WTC11 (cell line): ENCODE measurements around the gene CCDC175. TPM values are rescaled to one million over a fixed set of nuclear protein-coding genes. Genes with fewer than 3 reads are reported as not detected.
A peak's percentile ranks its signal among the peaks of the same experiment; 100 is the strongest.

Source experiments
- ATAC-seq: fragments of 200-7000 bp; cut with Tn5 transposase; 2 replicates; pipeline ENCODE4 v1.10.0; 2021; ENCODE audit warnings: mild to moderate bottlenecking, moderate library complexity
- CTCF ChIA-PET: fragments of 300-600 bp; sonication (Branson Sonifier 250); formaldehyde crosslinking; loops from one replicate; lab custom pipeline; 2021; ENCODE audit warnings: antibody characterized with exemption; lab: Charles Lee
- POLR2A ChIA-PET: fragments of 350-600 bp; sonication (Branson Sonifier 250); formaldehyde crosslinking; loops from one replicate; lab custom pipeline; 2021; ENCODE audit warnings: antibody characterized with exemption; lab: Charles Lee
- DNase-seq: peaks from one replicate; pipeline ENCODE4 v3.0.0; 2021; ENCODE audit warnings: low spot score
- H3K27ac Mint-ChIP-seq: 2 replicates; pipeline ENCODE4 v1.8.0; 2021; ENCODE audit warnings: mixed read lengths
- H3K27me3 Mint-ChIP-seq: 2 replicates; pipeline ENCODE4 v1.8.0; 2021; ENCODE audit warnings: low read depth, mild to moderate bottlenecking, moderate library complexity, mixed read lengths
- H3K36me3 Mint-ChIP-seq: 2 replicates; pipeline ENCODE4 v1.8.0; 2021; ENCODE audit warnings: mixed read lengths
- H3K4me1 Mint-ChIP-seq: 2 replicates; pipeline ENCODE4 v1.8.0; 2022; ENCODE audit warnings: mixed read lengths
- H3K4me3 Mint-ChIP-seq: 2 replicates; pipeline ENCODE4 v1.8.0; 2021; ENCODE audit warnings: mild to moderate bottlenecking, moderate library complexity, mixed read lengths
- H3K9me3 Mint-ChIP-seq: 2 replicates; pipeline ENCODE4 v1.8.0; 2021; ENCODE audit warnings: mixed read lengths
- ARID4B ChIP-seq: sonication (generic); formaldehyde crosslinking; IDR thresholded peaks from 2 replicates; pipeline ENCODE4 v1.8.0; 2023; ENCODE audit warnings: missing genetic modification reagents, mild to moderate bottlenecking, borderline replicate concordance
- CBFB ChIP-seq: sonication (generic); formaldehyde crosslinking; IDR thresholded peaks from 2 replicates; pipeline ENCODE4 v1.8.1; 2022; ENCODE audit warnings: mild to moderate bottlenecking, low read depth, missing genetic modification reagents
- ESRRA ChIP-seq: sonication (generic); formaldehyde crosslinking; IDR thresholded peaks from 2 replicates; pipeline ENCODE4 v1.8.1; 2022; ENCODE audit warnings: mild to moderate bottlenecking, missing genetic modification reagents, borderline replicate concordance
- FOXK1 ChIP-seq: sonication (generic); formaldehyde crosslinking; IDR thresholded peaks from 2 replicates; pipeline ENCODE4 v1.8.0; 2022; ENCODE audit warnings: mild to moderate bottlenecking, moderate library complexity, missing genetic modification reagents
- MLX ChIP-seq: sonication (generic); formaldehyde crosslinking; IDR thresholded peaks from 2 replicates; pipeline ENCODE4 v1.8.1; 2023; ENCODE audit warnings: mild to moderate bottlenecking, missing genetic modification reagents, moderate library complexity
- NFYB ChIP-seq: sonication (generic); formaldehyde crosslinking; conservative IDR thresholded peaks from 2 replicates; pipeline ENCODE4 v1.8.0; 2022; ENCODE audit warnings: low read depth, missing genetic modification reagents
- NR3C1 ChIP-seq: sonication (generic); formaldehyde crosslinking; conservative IDR thresholded peaks from 2 replicates; pipeline ENCODE4 v1.8.1; 2023; ENCODE audit warnings: low read depth, mild to moderate bottlenecking, missing genetic modification reagents
- TEAD1 ChIP-seq: sonication (generic); formaldehyde crosslinking; IDR thresholded peaks from 2 replicates; pipeline ENCODE4 v1.8.0; 2022; ENCODE audit warnings: mild to moderate bottlenecking, missing genetic modification reagents
- ZBTB21 ChIP-seq: sonication (generic); formaldehyde crosslinking; IDR thresholded peaks from 2 replicates; pipeline ENCODE4 v1.8.1; 2023; ENCODE audit warnings: mild to moderate bottlenecking, missing genetic modification reagents, borderline replicate concordance
- total RNA-seq: library from RNA; stranded (reverse); gene quantifications from 3 replicates; pipeline ENCODE4 v1.2.3, GENCODE V29; 2021
- TF ChIP-seq, protein P1 (sequence below): sonication (generic); formaldehyde crosslinking; IDR thresholded peaks from 2 replicates; pipeline ENCODE4 v1.8.1; 2022; ENCODE audit warnings: mild to moderate bottlenecking, moderate library complexity, missing genetic modification reagents
- TF ChIP-seq, protein P2 (sequence below): sonication (generic); formaldehyde crosslinking; IDR thresholded peaks from 2 replicates; pipeline ENCODE4 v1.8.1; 2023; ENCODE audit warnings: mild to moderate bottlenecking, missing genetic modification reagents, borderline replicate concordance
- TF ChIP-seq, protein P3 (sequence below): fragments of 200-600 bp; IDR thresholded peaks from 2 replicates; pipeline ENCODE4 v1.8.0; 2022; ENCODE audit warnings: antibody characterized with exemption
- TF ChIP-seq, protein P4 (sequence below): sonication (generic); formaldehyde crosslinking; IDR thresholded peaks from 2 replicates; pipeline ENCODE4 v1.8.1; 2023; ENCODE audit warnings: mild to moderate bottlenecking, missing genetic modification reagents

Gene CCDC175
- total RNA-seq, 1 experiment from 2014 or later = not detected

GRCh38 chr14:59464486-59465315, 111.9 kb downstream of the CCDC175 start:
- Mint-ChIP-seq H3K27me3 (peaks cover 22% of the 10 kb centered on the region), H3K4me1 (peaks cover 14% of the 10 kb centered on the region), H3K4me3 (peak overlapping the region; percentile 83), H3K9me3 (no peaks in the 10 kb centered on the region), H3K36me3 (no peaks in the 10 kb centered on the region), H3K27ac (no peak overlapping the region)
- TF ChIP-seq, protein P1, sequence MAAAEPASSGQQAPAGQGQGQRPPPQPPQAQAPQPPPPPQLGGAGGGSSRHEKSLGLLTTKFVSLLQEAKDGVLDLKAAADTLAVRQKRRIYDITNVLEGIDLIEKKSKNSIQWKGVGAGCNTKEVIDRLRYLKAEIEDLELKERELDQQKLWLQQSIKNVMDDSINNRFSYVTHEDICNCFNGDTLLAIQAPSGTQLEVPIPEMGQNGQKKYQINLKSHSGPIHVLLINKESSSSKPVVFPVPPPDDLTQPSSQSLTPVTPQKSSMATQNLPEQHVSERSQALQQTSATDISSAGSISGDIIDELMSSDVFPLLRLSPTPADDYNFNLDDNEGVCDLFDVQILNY (CRISPR knock-in tag) = 0 out of 2 replicates have a peak, but pooled peaks have one; percentile 19
- TF ChIP-seq ESRRA (CRISPR knock-in tag) (0 out of 2 replicates have a peak, but pooled peaks have one; percentile 36), NR3C1 (CRISPR knock-in tag) (peak; percentile 41; the same call in 1 of the 2 replicates), MLX (CRISPR knock-in tag) (no peak), CBFB (CRISPR knock-in tag) (0 out of 2 replicates have a peak, but pooled peaks have one; percentile 39)
- TF ChIP-seq, protein P2, sequence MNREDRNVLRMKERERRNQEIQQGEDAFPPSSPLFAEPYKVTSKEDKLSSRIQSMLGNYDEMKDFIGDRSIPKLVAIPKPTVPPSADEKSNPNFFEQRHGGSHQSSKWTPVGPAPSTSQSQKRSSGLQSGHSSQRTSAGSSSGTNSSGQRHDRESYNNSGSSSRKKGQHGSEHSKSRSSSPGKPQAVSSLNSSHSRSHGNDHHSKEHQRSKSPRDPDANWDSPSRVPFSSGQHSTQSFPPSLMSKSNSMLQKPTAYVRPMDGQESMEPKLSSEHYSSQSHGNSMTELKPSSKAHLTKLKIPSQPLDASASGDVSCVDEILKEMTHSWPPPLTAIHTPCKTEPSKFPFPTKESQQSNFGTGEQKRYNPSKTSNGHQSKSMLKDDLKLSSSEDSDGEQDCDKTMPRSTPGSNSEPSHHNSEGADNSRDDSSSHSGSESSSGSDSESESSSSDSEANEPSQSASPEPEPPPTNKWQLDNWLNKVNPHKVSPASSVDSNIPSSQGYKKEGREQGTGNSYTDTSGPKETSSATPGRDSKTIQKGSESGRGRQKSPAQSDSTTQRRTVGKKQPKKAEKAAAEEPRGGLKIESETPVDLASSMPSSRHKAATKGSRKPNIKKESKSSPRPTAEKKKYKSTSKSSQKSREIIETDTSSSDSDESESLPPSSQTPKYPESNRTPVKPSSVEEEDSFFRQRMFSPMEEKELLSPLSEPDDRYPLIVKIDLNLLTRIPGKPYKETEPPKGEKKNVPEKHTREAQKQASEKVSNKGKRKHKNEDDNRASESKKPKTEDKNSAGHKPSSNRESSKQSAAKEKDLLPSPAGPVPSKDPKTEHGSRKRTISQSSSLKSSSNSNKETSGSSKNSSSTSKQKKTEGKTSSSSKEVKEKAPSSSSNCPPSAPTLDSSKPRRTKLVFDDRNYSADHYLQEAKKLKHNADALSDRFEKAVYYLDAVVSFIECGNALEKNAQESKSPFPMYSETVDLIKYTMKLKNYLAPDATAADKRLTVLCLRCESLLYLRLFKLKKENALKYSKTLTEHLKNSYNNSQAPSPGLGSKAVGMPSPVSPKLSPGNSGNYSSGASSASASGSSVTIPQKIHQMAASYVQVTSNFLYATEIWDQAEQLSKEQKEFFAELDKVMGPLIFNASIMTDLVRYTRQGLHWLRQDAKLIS (CRISPR knock-in tag) = no peak
- TF ChIP-seq, protein P3, sequence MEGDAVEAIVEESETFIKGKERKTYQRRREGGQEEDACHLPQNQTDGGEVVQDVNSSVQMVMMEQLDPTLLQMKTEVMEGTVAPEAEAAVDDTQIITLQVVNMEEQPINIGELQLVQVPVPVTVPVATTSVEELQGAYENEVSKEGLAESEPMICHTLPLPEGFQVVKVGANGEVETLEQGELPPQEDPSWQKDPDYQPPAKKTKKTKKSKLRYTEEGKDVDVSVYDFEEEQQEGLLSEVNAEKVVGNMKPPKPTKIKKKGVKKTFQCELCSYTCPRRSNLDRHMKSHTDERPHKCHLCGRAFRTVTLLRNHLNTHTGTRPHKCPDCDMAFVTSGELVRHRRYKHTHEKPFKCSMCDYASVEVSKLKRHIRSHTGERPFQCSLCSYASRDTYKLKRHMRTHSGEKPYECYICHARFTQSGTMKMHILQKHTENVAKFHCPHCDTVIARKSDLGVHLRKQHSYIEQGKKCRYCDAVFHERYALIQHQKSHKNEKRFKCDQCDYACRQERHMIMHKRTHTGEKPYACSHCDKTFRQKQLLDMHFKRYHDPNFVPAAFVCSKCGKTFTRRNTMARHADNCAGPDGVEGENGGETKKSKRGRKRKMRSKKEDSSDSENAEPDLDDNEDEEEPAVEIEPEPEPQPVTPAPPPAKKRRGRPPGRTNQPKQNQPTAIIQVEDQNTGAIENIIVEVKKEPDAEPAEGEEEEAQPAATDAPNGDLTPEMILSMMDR = no peak
- DNase-seq (peak; percentile 68), ATAC-seq (peak; percentile 64)
- CTCF ChIA-PET = interaction anchor here (1.0 to 3.4 kb wide), 4 partner anchors 19 to 180 kb away, joined by 3 to 14 read pairs (median 10); partner anchors contain the start of genes CCDC175, JKAMP and L3HYPDH
- POLR2A ChIA-PET = interaction anchor here (0.6 to 2.2 kb wide), 3 partner anchors 18 to 714 kb away, joined by 3 to 13 read pairs (median 3); partner anchors contain the start of genes JKAMP and L3HYPDH

GRCh38 chr14:59463787-59464485, 112.7 kb downstream of the CCDC175 start:
- Mint-ChIP-seq H3K4me1 (peaks cover 14% of the 10 kb centered on the region), H3K4me3 (peak overlapping the region; percentile 83), H3K27me3 (peaks cover 22% of the 10 kb centered on the region), H3K27ac (no peak overlapping the region), H3K9me3 (no peaks in the 10 kb centered on the region), H3K36me3 (no peaks in the 10 kb centered on the region)
- ATAC-seq = peak; percentile 40
- DNase-seq = peak; percentile 24
- CTCF ChIA-PET = interaction anchor here (1.8 to 3.4 kb wide), 3 partner anchors 20 to 113 kb away, joined by 7 to 14 read pairs (median 13); partner anchors contain the start of genes CCDC175, JKAMP and L3HYPDH
- POLR2A ChIA-PET = interaction anchor here (0.9 to 2.2 kb wide), 2 partner anchors 18 to 20 kb away, joined by 3 to 13 read pairs; partner anchors contain the start of genes JKAMP and L3HYPDH
- no peak for TF ChIP-seq MLX (CRISPR knock-in tag)
- TF ChIP-seq ARID4B (CRISPR knock-in tag) = peak; percentile 61; the same call in 1 of the 2 replicates
- TF ChIP-seq, protein P4, sequence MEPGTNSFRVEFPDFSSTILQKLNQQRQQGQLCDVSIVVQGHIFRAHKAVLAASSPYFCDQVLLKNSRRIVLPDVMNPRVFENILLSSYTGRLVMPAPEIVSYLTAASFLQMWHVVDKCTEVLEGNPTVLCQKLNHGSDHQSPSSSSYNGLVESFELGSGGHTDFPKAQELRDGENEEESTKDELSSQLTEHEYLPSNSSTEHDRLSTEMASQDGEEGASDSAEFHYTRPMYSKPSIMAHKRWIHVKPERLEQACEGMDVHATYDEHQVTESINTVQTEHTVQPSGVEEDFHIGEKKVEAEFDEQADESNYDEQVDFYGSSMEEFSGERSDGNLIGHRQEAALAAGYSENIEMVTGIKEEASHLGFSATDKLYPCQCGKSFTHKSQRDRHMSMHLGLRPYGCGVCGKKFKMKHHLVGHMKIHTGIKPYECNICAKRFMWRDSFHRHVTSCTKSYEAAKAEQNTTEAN (CRISPR knock-in tag) = peak; percentile 85; the same call in 1 of the 2 replicates
- peak; percentile 65; the same call in 1 of the 2 replicates for TF ChIP-seq FOXK1 (CRISPR knock-in tag)
- 0 out of 2 replicates have a peak, but pooled peaks have one; percentile 22 for TF ChIP-seq NFYB (CRISPR knock-in tag)
- TF ChIP-seq ZBTB21 (CRISPR knock-in tag) = 0 out of 2 replicates have a peak, but pooled peaks have one; percentile 30
- TF ChIP-seq TEAD1 = peak; percentile 48; the same call in 1 of the 2 replicates
